Bladder microvascular endothelial cell (primary cell): ENCODE measurements around the gene GCGR. TPM values are rescaled to one million over a fixed set of nuclear protein-coding genes. Genes with fewer than 3 reads are reported as not detected.

Experiments used
- total RNA-seq: library from RNA; depleted of rRNA; stranded (reverse); fragments of >200 nt; gene quantifications from 2 replicates; pipeline ENCODE4 v1.2.3, GENCODE V29; 2014

GCGR gene
- not detected in 2 replicates for total RNA-seq

GRCh38 chr17:81803728-81804558, at the start of gene GCGR:
Gene GCGR, plus strand, starts transcription at chr17:81804150. Its CDS starts 4,869 bp downstream, at chr17:81809019.

GRCh38 chr17:81833160-81833920, 29.4 kb downstream of the GCGR start, which contains the start of gene MCRIP1:
Gene MCRIP1, minus strand, starts transcription at chr17:81833291. Its CDS starts 8,785 bp downstream, at chr17:81824506.

GRCh38 chr17:81834831-81835267, 30.9 kb downstream of the GCGR start, which contains the start of gene PPP1R27:
Gene PPP1R27, minus strand, starts transcription at chr17:81835050. Its CDS starts 97 bp downstream, at chr17:81834953.

GRCh38 chr17:81859906-81860755, 56.2 kb downstream of the GCGR start, which contains the start of gene P4HB:
Gene P4HB, minus strand, starts transcription at chr17:81860535. Its CDS starts 64 bp downstream, at chr17:81860471.

Other genes starting within 250 kb of the GCGR start
- 63.1 and 155 TPM in 2 replicates for gene NPLOC4, start 167.0 kb upstream of the GCGR start, total RNA-seq
- 0.16 and 1.3 TPM in 2 replicates for gene TSPAN10, start 167.0 kb upstream of the GCGR start, total RNA-seq
- 0.81 and 3.5 TPM in 2 replicates for gene PDE6G, start 147.6 kb upstream of the GCGR start, total RNA-seq
- 21.6 and 32.9 TPM in 2 replicates for gene OXLD1, start 137.5 kb upstream of the GCGR start, total RNA-seq
- 9.2 and 10.7 TPM in 2 replicates for gene CCDC137, start 137.4 kb upstream of the GCGR start, total RNA-seq
- gene ARL16, start 120.4 kb upstream of the GCGR start, total RNA-seq, result 17.8 and 25.3 TPM in 2 replicates
- gene HGS, start 120.1 kb upstream of the GCGR start, total RNA-seq, result 51.5 and 85.7 TPM in 2 replicates
- gene MRPL12, start 100.8 kb upstream of the GCGR start, total RNA-seq, result 7.6 and 8.7 TPM in 2 replicates
- gene SLC25A10, start 91.9 kb upstream of the GCGR start, total RNA-seq, result 13.9 and 14.2 TPM in 2 replicates
- gene MCRIP1, start 29.1 kb downstream of the GCGR start, total RNA-seq, result 120 and 122 TPM in 2 replicates
- not detected in 2 replicates for gene PPP1R27, start 30.9 kb downstream of the GCGR start, total RNA-seq
- 635 and 762 TPM in 2 replicates for gene P4HB, start 56.4 kb downstream of the GCGR start, total RNA-seq
- gene ARHGDIA, start 67.2 kb downstream of the GCGR start, total RNA-seq, result 105 and 173 TPM in 2 replicates
- gene ALYREF, start 87.4 kb downstream of the GCGR start, total RNA-seq, result 167 and 225 TPM in 2 replicates
- 128 and 151 TPM in 2 replicates for gene ANAPC11, start 87.6 kb downstream of the GCGR start, total RNA-seq
- 0.19 TPM in 1 of 2 replicates, not detected in the other for gene NPB, start 98.1 kb downstream of the GCGR start, total RNA-seq
- 39.6 and 48.7 TPM in 2 replicates for gene PCYT2, start 107.2 kb downstream of the GCGR start, total RNA-seq
- 21.1 and 22.8 TPM in 2 replicates for gene SIRT7, start 114.0 kb downstream of the GCGR start, total RNA-seq
- gene MAFG, start 123.6 kb downstream of the GCGR start, total RNA-seq, result 12.0 and 22.8 TPM in 2 replicates
- gene PYCR1, start 133.2 kb downstream of the GCGR start, total RNA-seq, result 35.5 and 101 TPM in 2 replicates
- not detected in 2 replicates for gene MYADML2, start 143.1 kb downstream of the GCGR start, total RNA-seq
- 0.19 TPM in 1 of 2 replicates, not detected in the other for gene NOTUM, start 157.0 kb downstream of the GCGR start, total RNA-seq
- gene ASPSCR1, start 173.5 kb downstream of the GCGR start, total RNA-seq, result 16.5 and 25.6 TPM in 2 replicates
- gene CENPX, start 218.7 kb downstream of the GCGR start, total RNA-seq, result 26.7 and 47.4 TPM in 2 replicates
- 13.9 and 22.8 TPM in 2 replicates for gene LRRC45, start 219.2 kb downstream of the GCGR start, total RNA-seq
- gene RAC3, start 227.5 kb downstream of the GCGR start, total RNA-seq, result 13.1 and 14.3 TPM in 2 replicates
- gene DCXR, start 233.5 kb downstream of the GCGR start, total RNA-seq, result 28.7 and 48.2 TPM in 2 replicates
- gene RFNG, start 247.7 kb downstream of the GCGR start, total RNA-seq, result 17.0 and 29.6 TPM in 2 replicates
- 72.7 and 85.7 TPM in 2 replicates for gene GPS1, start 247.7 kb downstream of the GCGR start, total RNA-seq